ENCODE data around the gene DDX27. TPM values are rescaled to one million over a fixed set of nuclear protein-coding genes. Genes with fewer than 3 reads are reported as not detected.

The DDX27 gene
- total and polyA plus RNA-seq, 2 of the 13 experiments (the other 11 are each of a cell fraction or from before 2014, with no cell fraction given): 42.6 to 72.8 TPM

DNA sequence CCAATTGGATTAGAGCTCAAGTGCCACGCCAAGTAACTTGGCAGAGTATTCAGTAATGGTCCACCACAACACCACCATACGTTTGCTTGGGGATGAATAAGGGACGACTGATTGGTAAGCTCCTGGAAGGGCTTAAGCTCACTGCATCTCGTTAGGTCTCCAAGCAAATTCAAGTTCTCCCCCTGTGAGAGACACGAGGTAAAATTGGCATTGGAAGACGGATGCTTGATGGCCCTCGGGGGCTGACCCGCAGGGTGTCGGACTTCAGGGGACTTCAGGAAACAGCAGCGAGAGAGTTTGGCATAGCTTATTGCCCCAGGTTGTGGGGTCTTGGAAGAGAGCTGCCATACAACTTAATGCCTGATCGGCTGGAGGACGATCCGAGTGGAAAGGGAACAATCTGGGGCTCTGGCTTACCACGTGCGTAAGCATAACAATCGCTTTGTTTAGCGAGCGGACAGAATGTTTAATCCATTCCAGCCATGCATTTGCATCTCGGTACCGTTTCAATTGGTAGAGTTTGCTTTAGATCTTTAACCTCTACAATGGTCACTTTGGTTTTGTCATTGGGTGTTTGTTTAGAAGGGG lies 63.5 kb downstream of the DDX27 start (continued):
- TF ChIP-seq, protein P1, sequence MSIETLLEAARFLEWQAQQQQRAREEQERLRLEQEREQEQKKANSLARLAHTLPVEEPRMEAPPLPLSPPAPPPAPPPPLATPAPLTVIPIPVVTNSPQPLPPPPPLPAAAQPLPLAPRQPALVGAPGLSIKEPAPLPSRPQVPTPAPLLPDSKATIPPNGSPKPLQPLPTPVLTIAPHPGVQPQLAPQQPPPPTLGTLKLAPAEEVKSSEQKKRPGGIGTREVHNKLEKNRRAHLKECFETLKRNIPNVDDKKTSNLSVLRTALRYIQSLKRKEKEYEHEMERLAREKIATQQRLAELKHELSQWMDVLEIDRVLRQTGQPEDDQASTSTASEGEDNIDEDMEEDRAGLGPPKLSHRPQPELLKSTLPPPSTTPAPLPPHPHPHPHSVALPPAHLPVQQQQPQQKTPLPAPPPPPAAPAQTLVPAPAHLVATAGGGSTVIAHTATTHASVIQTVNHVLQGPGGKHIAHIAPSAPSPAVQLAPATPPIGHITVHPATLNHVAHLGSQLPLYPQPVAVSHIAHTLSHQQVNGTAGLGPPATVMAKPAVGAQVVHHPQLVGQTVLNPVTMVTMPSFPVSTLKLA (IDR thresholded peaks at IDR 0.05): 0 out of 2 replicates have a peak, but pooled peaks have one; percentile 17
- 0 out of 2 replicates have a peak, but pooled peaks have one; percentile 3 for TF ChIP-seq SOX13 (IDR thresholded peaks at IDR 0.05)
- peak in 1 of 2 experiments; percentile 11; a peak in 1 of 4 replicates for TF ChIP-seq SOX13 (CRISPR knock-in tag; conservative IDR thresholded peaks at IDR 0.05 in 1 of 2, IDR thresholded peaks at IDR 0.05 in 1 of 2)
- peak; percentile 20; the same call in 1 of the 2 replicates for TF ChIP-seq ZNF205 (CRISPR knock-in tag; IDR thresholded peaks at IDR 0.05)
- TF ChIP-seq TGIF2 (CRISPR knock-in tag; IDR thresholded peaks at IDR 0.05): peak; percentile 80
- TF ChIP-seq TRIM24 (CRISPR knock-in tag; IDR thresholded peaks at IDR 0.05): 0 out of 2 replicates have a peak, but pooled peaks have one; percentile 26
- TF ChIP-seq SATB2 (CRISPR knock-in tag; IDR thresholded peaks at IDR 0.05): no peak
- TF ChIP-seq ZNF383 (CRISPR knock-in tag; IDR thresholded peaks at IDR 0.05; ENCODE audit: borderline replicate concordance): no peak
- TF ChIP-seq ZNF792 (CRISPR knock-in tag; IDR thresholded peaks at IDR 0.05): no peak
- TF ChIP-seq ZNF761 (CRISPR knock-in tag; conservative IDR thresholded peaks at IDR 0.05): peak; percentile 72
- TF ChIP-seq HNRNPUL1 (IDR thresholded peaks at IDR 0.05; ENCODE audit: low read depth, low read length): no peak
- 0 out of 2 replicates have a peak, but pooled peaks have one; percentile 42 for TF ChIP-seq ZNF816 (CRISPR knock-in tag; IDR thresholded peaks at IDR 0.05; ENCODE audit: borderline replicate concordance)
- TF ChIP-seq, protein P2, sequence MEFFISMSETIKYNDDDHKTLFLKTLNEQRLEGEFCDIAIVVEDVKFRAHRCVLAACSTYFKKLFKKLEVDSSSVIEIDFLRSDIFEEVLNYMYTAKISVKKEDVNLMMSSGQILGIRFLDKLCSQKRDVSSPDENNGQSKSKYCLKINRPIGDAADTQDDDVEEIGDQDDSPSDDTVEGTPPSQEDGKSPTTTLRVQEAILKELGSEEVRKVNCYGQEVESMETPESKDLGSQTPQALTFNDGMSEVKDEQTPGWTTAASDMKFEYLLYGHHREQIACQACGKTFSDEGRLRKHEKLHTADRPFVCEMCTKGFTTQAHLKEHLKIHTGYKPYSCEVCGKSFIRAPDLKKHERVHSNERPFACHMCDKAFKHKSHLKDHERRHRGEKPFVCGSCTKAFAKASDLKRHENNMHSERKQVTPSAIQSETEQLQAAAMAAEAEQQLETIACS (CRISPR knock-in tag; IDR thresholded peaks at IDR 0.05): no peak
- 0 out of 2 replicates have a peak, but pooled peaks have one; percentile 34 for TF ChIP-seq HOXA9 (CRISPR knock-in tag; IDR thresholded peaks at IDR 0.05; ENCODE audit: borderline replicate concordance)
- TF ChIP-seq ZFP36L1 (CRISPR knock-in tag; IDR thresholded peaks at IDR 0.05): 0 out of 2 replicates have a peak, but pooled peaks have one; percentile 45
- peak; percentile 38 for TF ChIP-seq POLR2G (IDR thresholded peaks at IDR 0.05; ENCODE audit: low read depth, low read length)
- TF ChIP-seq ARNT (IDR thresholded peaks at IDR 0.05): no peak
- TF ChIP-seq ATF7 (IDR thresholded peaks at IDR 0.05): no peak
- 0 out of 2 replicates have a peak, but pooled peaks have one; percentile 53 for TF ChIP-seq ATF7 (CRISPR knock-in tag; IDR thresholded peaks at IDR 0.05)
- TF ChIP-seq ZFP82 (CRISPR knock-in tag; IDR thresholded peaks at IDR 0.05; ENCODE audit: borderline replicate concordance): 0 out of 2 replicates have a peak, but pooled peaks have one; percentile 42
- TF ChIP-seq, protein P3, sequence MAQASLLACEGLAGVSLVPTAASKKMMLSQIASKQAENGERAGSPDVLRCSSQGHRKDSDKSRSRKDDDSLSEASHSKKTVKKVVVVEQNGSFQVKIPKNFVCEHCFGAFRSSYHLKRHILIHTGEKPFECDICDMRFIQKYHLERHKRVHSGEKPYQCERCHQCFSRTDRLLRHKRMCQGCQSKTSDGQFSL (CRISPR knock-in tag; IDR thresholded peaks at IDR 0.05): no peak
- peak; percentile 92; the same call in 1 of the 2 replicates for TF ChIP-seq ZC3H4 (CRISPR knock-in tag; IDR thresholded peaks at IDR 0.05; ENCODE audit: borderline replicate concordance)
- TF ChIP-seq TBX2 (CRISPR knock-in tag; IDR thresholded peaks at IDR 0.05; ENCODE audit: borderline replicate concordance): 0 out of 2 replicates have a peak, but pooled peaks have one; percentile 1
- TF ChIP-seq SALL1 (CRISPR knock-in tag; IDR thresholded peaks at IDR 0.05): peak; percentile 44; the same call in 1 of the 2 replicates
- no peak for TF ChIP-seq ZNF629 (CRISPR knock-in tag; conservative IDR thresholded peaks at IDR 0.05)
- TF ChIP-seq ZNF709 (CRISPR knock-in tag; IDR thresholded peaks at IDR 0.05): 0 out of 2 replicates have a peak, but pooled peaks have one; percentile 51
